ENCODE measurements around the gene TRMU.

DNA sequence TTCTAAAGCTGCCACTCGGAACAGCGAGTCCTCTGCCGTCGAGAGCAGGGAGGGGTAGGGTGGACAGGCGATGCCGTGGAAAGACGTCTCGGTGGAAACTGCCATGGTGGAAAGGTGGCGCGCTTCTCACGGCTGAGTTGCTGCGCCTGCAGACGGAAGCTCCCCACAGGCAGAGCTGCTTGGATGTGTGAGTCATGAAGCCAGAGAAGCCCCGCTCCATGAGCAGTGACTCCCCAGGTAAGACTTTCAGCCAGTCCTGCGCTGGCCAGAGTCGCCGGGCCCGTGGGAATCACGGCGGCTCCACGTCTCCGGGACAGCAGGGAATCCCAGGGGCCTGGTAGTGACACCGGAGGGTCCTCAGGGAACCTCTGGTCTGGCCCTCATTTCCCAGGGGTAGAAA is 4.0 kb upstream of the TRMU start:
- no peak for TF ChIP-seq EGR1 (IDR thresholded peaks at IDR 0.05; ENCODE audit: borderline replicate concordance, low read depth, low read length)
- TF ChIP-seq CTCF (IDR thresholded peaks at IDR 0.05; ENCODE audit: control extremely low read depth in 1 of 3, insufficient read depth in 1 of 3, low read depth in 1 of 3, low read length in 3 of 3), result no peak
- TF ChIP-seq MAX (IDR thresholded peaks at IDR 0.05), result no peak
- no peak for TF ChIP-seq TAF1 (IDR thresholded peaks at IDR 0.05; ENCODE audit: low read depth, low read length)
- no peak for TF ChIP-seq POLR2A (IDR thresholded peaks at IDR 0.05; ENCODE audit: control extremely low read depth in 1 of 2, low read depth in 2 of 2, low read length in 2 of 2)
- TF ChIP-seq EZH2 (IDR thresholded peaks at IDR 0.05; ENCODE audit: low read depth, low read length, severe bottlenecking), result no peak
- no peak for TF ChIP-seq SIN3A (conservative IDR thresholded peaks at IDR 0.05 in 1 of 2, IDR thresholded peaks at IDR 0.05 in 1 of 2; ENCODE audit: low read depth in 1 of 2, low read length in 2 of 2)
- no peak for TF ChIP-seq YY1 (IDR thresholded peaks at IDR 0.05; ENCODE audit: low read depth, low read length)
- TF ChIP-seq USF2 (IDR thresholded peaks at IDR 0.05; ENCODE audit: low read length), result no peak
- no peak for TF ChIP-seq RAD21 (IDR thresholded peaks at IDR 0.05 in 1 of 2, conservative IDR thresholded peaks at IDR 0.05 in 1 of 2; ENCODE audit: low read depth in 2 of 2, low read length in 2 of 2)
